H1 (cell line): Measurements from ENCODE around the gene HCST.

ENCODE experiments used
- CHD1 ChIP-seq: IDR thresholded peaks from 2 replicates; pipeline ENCODE4 v1.6.1; 2012; ENCODE audit warnings: low read depth, low read length, improper control_type of control experiment
- CREB1 ChIP-seq: IDR thresholded peaks from 2 replicates; pipeline ENCODE4 v1.6.1; 2012; ENCODE audit warnings: inconsistent platforms
- EZH2 ChIP-seq: fragments of 200-600 bp; sonication (generic); IDR thresholded peaks from 2 replicates; pipeline ENCODE4 v1.7.1; 2012; ENCODE audit warnings: low read depth, mild to moderate bottlenecking, moderate library complexity, low read length, inconsistent platforms; ENCODE audit not compliant: severe bottlenecking
- JUND ChIP-seq: IDR thresholded peaks from 2 replicates; pipeline ENCODE4 v1.6.1; 2011; ENCODE audit warnings: mild to moderate bottlenecking, improper control_type of control experiment, low read length
- MAFK ChIP-seq: IDR thresholded peaks from 2 replicates; pipeline ENCODE4 v1.6.1; 2012; ENCODE audit warnings: low read depth, mild to moderate bottlenecking, improper control_type of control experiment, low read length
- POLR2A ChIP-seq, 2 experiments: IDR thresholded peaks; 1 replicate in 1 of 2; 2 replicates in 1 of 2; pipeline ENCODE4 v1.6.1; 2011; ENCODE audit warnings: low read depth in 2 of 2, low read length in 2 of 2, mild to moderate bottlenecking in 2 of 2; ENCODE audit errors: control extremely low read depth in 1 of 2
- POLR2AphosphoS5 ChIP-seq: IDR thresholded peaks from 2 replicates; pipeline ENCODE4 v1.6.1; 2011; ENCODE audit warnings: low read depth, low read length
- SAP30 ChIP-seq: fragments of 300-600 bp; sonication (generic); IDR thresholded peaks from 2 replicates; pipeline ENCODE4 v1.7.1; 2012; ENCODE audit warnings: low read length, moderate library complexity, mild to moderate bottlenecking, inconsistent platforms; ENCODE audit not compliant: insufficient read depth, insufficient replicate concordance
- TBP ChIP-seq: IDR thresholded peaks from 2 replicates; pipeline ENCODE4 v1.6.1; 2011; ENCODE audit warnings: low read depth, low read length, improper control_type of control experiment
- ZNF274 ChIP-seq: IDR thresholded peaks from 2 replicates; pipeline ENCODE4 v1.7.0; 2012; ENCODE audit warnings: low read length, borderline replicate concordance; ENCODE audit errors: extremely low read depth
- TF ChIP-seq, protein P1 (sequence below), 3 experiments: IDR thresholded peaks; 1 replicate in 2 of 3; 2 replicates in 1 of 3; pipeline versions ENCODE4 v1.5.1 to v1.6.1; 2011; ENCODE audit warnings: low read length in 3 of 3, mild to moderate bottlenecking in 3 of 3, inconsistent platforms in 2 of 3, low read depth in 1 of 3, moderate library complexity in 1 of 3; ENCODE audit not compliant: insufficient read depth in 1 of 3; ENCODE audit errors: control extremely low read depth in 1 of 3
- TF ChIP-seq, protein P2 (sequence below): IDR thresholded peaks from 2 replicates; pipeline ENCODE4 v1.6.1; 2011; ENCODE audit warnings: low read length, improper control_type of control experiment

DNA sequence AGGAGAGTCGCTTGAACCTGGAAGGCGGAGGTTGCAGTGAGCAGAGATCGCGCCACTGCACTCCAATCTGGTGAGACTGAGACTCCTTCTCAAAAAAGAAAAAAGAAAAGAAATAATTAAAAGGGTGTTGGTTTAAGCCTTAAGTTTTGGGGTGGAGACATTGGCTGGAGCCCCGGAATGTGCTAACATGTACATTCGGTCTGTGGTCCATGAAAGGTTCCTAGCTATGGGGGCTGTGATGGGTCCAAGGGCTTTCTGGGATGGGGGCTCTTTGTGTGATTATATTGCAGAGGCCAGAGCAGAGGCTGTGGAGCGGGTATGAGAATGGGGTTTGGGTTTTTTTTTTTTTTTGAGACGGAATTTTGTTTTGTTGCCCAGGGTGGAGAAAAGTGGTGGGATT lies 16.4 kb upstream of the HCST start:
- TF ChIP-seq CREB1 (no peak), EZH2 (no peak), POLR2A (IDR thresholded peaks at IDR 0.05; ENCODE audit: control extremely low read depth in 1 of 2, low read depth in 2 of 2, low read length in 2 of 2) (no peak), TBP (no peak), MAFK (no peak), JUND (no peak), ZNF274 (no peak), POLR2AphosphoS5 (no peak), CHD1 (no peak), SAP30 (no peak)
- TF ChIP-seq, protein P1, sequence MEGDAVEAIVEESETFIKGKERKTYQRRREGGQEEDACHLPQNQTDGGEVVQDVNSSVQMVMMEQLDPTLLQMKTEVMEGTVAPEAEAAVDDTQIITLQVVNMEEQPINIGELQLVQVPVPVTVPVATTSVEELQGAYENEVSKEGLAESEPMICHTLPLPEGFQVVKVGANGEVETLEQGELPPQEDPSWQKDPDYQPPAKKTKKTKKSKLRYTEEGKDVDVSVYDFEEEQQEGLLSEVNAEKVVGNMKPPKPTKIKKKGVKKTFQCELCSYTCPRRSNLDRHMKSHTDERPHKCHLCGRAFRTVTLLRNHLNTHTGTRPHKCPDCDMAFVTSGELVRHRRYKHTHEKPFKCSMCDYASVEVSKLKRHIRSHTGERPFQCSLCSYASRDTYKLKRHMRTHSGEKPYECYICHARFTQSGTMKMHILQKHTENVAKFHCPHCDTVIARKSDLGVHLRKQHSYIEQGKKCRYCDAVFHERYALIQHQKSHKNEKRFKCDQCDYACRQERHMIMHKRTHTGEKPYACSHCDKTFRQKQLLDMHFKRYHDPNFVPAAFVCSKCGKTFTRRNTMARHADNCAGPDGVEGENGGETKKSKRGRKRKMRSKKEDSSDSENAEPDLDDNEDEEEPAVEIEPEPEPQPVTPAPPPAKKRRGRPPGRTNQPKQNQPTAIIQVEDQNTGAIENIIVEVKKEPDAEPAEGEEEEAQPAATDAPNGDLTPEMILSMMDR (IDR thresholded peaks at IDR 0.05; ENCODE audit: control extremely low read depth in 1 of 3, insufficient read depth in 1 of 3, low read depth in 1 of 3, low read length in 3 of 3) = no peak
- TF ChIP-seq, protein P2, sequence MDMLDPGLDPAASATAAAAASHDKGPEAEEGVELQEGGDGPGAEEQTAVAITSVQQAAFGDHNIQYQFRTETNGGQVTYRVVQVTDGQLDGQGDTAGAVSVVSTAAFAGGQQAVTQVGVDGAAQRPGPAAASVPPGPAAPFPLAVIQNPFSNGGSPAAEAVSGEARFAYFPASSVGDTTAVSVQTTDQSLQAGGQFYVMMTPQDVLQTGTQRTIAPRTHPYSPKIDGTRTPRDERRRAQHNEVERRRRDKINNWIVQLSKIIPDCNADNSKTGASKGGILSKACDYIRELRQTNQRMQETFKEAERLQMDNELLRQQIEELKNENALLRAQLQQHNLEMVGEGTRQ = no peak
